Endothelial cell of umbilical vein (primary cell): ENCODE results near the gene MPIG6B. TPM values are rescaled to one million over a fixed set of nuclear protein-coding genes. Genes with fewer than 3 reads are reported as not detected.

ENCODE experiments used
- BruUV-seq: library from RNA; stranded (reverse); fragments of 400-500 nt; replicated peaks from 2 replicates; lab custom pipeline; 2021; lab: Mats Ljungman, UMichigan
- CTCF ChIA-PET: fragments of 300-600, 350-600 bp; sonication (Branson Sonifier 250); formaldehyde crosslinking; loops from one replicate; lab custom pipeline; 2021; ENCODE audit warnings: antibody characterized with exemption, inconsistent platforms; lab: Charles Lee
- POLR2A ChIA-PET: fragments of 300-600, 350-600 bp; sonication (Branson Sonifier 250); formaldehyde crosslinking; loops from one replicate; lab custom pipeline; 2021; ENCODE audit warnings: antibody characterized with exemption, inconsistent platforms; lab: Charles Lee
- DNase-seq: peaks from one replicate; pipeline ENCODE4 v3.0.0-alpha.2; 2011; ENCODE audit warnings: low read depth, low spot score
- FAIRE-seq: peaks from 2 replicates; lab custom pipeline; 2011; peaks lifted over from hg19 to GRCh38; lab: Jason Lieb, UNC
- H2AFZ ChIP-seq: 2 replicates; pipeline ENCODE4 v1.6.0; 2012; ENCODE audit warnings: low read depth, low read length, control low read depth, inconsistent platforms
- H3K27ac ChIP-seq: 2 replicates; pipeline ENCODE4 v1.5.1; 2011; ENCODE audit warnings: low read depth, mild to moderate bottlenecking, control low read depth, low read length, moderate library complexity; ENCODE audit not compliant: insufficient read depth
- H3K27me3 ChIP-seq, 2 experiments: 2 replicates each; pipeline versions ENCODE4 v1.6.0 to v1.6.1; 2011; ENCODE audit warnings: low read length in 2 of 2, mixed read lengths in 1 of 2; ENCODE audit not compliant: control insufficient read depth in 2 of 2, insufficient read depth in 2 of 2
- H3K36me3 ChIP-seq, 2 experiments: 2 replicates in 1 of 2; 3 replicates in 1 of 2; pipeline ENCODE4 v1.5.1; 2011; ENCODE audit warnings: low read length in 2 of 2, mild to moderate bottlenecking in 1 of 2, moderate library complexity in 1 of 2; ENCODE audit not compliant: control insufficient read depth in 2 of 2, insufficient read depth in 2 of 2; ENCODE audit errors: extremely low read depth in 1 of 2
- H3K4me1 ChIP-seq: 3 replicates; pipeline ENCODE4 v1.5.1; 2011; ENCODE audit warnings: mild to moderate bottlenecking, low read length; ENCODE audit not compliant: control insufficient read depth, insufficient read depth; ENCODE audit errors: extremely low read depth
- H3K4me2 ChIP-seq: 2 replicates; pipeline ENCODE4 v1.6.1; 2011; ENCODE audit warnings: low read length, control low read depth, mixed read lengths; ENCODE audit not compliant: insufficient read depth
- H3K4me3 ChIP-seq, 3 experiments: fragments of 200-600 bp in 1 of 3; sonication (generic), shearing (Covaris generic) in 1 of 3; replicated peaks in 1 of 3; 2 replicates each; pipeline ENCODE4 v1.5.1; 2011 to 2016; ENCODE audit warnings: control low read depth in 3 of 3, low read length in 3 of 3, mild to moderate bottlenecking in 2 of 3, inconsistent platforms in 1 of 3, low read depth in 1 of 3, moderate library complexity in 1 of 3; ENCODE audit not compliant: insufficient read depth in 1 of 3
- H3K79me2 ChIP-seq: 2 replicates; pipeline ENCODE4 v1.6.0; 2012; ENCODE audit warnings: low read length, inconsistent platforms; ENCODE audit not compliant: control insufficient read depth, insufficient read depth
- H3K9ac ChIP-seq: replicated peaks from 2 replicates; pipeline ENCODE3; 2011; ENCODE audit warnings: low read length, control low read depth; ENCODE audit not compliant: insufficient read depth; ENCODE audit errors: extremely low read depth
- H3K9me1 ChIP-seq: replicated peaks from 3 replicates; pipeline ENCODE4 v1.6.0; 2011; ENCODE audit warnings: mild to moderate bottlenecking, low read length; ENCODE audit not compliant: control insufficient read depth, insufficient read depth; ENCODE audit errors: extremely low read depth
- H3K9me3 ChIP-seq: replicated peaks from 2 replicates; pipeline ENCODE4 v1.5.1; 2012; ENCODE audit warnings: low read length, inconsistent platforms; ENCODE audit not compliant: control insufficient read depth, insufficient read depth
- H4K20me1 ChIP-seq: replicated peaks from 2 replicates; pipeline ENCODE3; 2011; ENCODE audit warnings: mild to moderate bottlenecking, low read length; ENCODE audit not compliant: control insufficient read depth, insufficient read depth; ENCODE audit errors: extremely low read depth
- CTCF ChIP-seq, 2 donors: IDR thresholded peaks; 1 replicate in 1 of 2; 2 replicates in 1 of 2; pipeline ENCODE4 v1.5.1; 2011; ENCODE audit warnings: low read length in 2 of 2, mild to moderate bottlenecking in 2 of 2, moderate library complexity in 2 of 2, control low read depth in 1 of 2, inconsistent platforms in 1 of 2, low read depth in 1 of 2; ENCODE audit not compliant: insufficient read depth in 1 of 2; ENCODE audit errors: extremely low read depth in 1 of 2
- EZH2 ChIP-seq: IDR thresholded peaks from 2 replicates; pipeline ENCODE4 v1.6.1; 2012; ENCODE audit warnings: borderline replicate concordance, low read depth, mild to moderate bottlenecking, moderate library complexity, low read length, inconsistent platforms; ENCODE audit not compliant: severe bottlenecking
- FOS ChIP-seq: IDR thresholded peaks from 2 replicates; pipeline ENCODE4 v1.6.1; 2011; ENCODE audit warnings: mild to moderate bottlenecking, low read length, moderate library complexity, borderline replicate concordance; ENCODE audit not compliant: insufficient read depth
- GATA2 ChIP-seq: IDR thresholded peaks from 2 replicates; pipeline ENCODE4 v1.7.0; 2011; ENCODE audit warnings: low read depth, mild to moderate bottlenecking, moderate library complexity, mixed read lengths, low read length; ENCODE audit not compliant: insufficient read length, insufficient read depth
- JUN ChIP-seq: IDR thresholded peaks from 2 replicates; pipeline ENCODE4 v1.6.1; 2011; ENCODE audit warnings: borderline replicate concordance, low read depth; ENCODE audit not compliant: insufficient read length, insufficient read depth
- MAX ChIP-seq: IDR thresholded peaks from 2 replicates; pipeline ENCODE4 v1.6.1; 2011; ENCODE audit not compliant: insufficient read depth, insufficient read length
- MYC ChIP-seq: IDR thresholded peaks from one replicate; pipeline ENCODE4 v1.6.1; 2011; ENCODE audit warnings: mild to moderate bottlenecking, low read depth, low read length
- POLR2A ChIP-seq: IDR thresholded peaks from 2 replicates; pipeline ENCODE4 v1.6.1; 2012; ENCODE audit warnings: low read depth, mild to moderate bottlenecking, control low read depth, low read length
- POLR2AphosphoS5 ChIP-seq: IDR thresholded peaks from 2 replicates; pipeline ENCODE4 v1.6.1; 2012; ENCODE audit warnings: low read depth, mild to moderate bottlenecking, control low read depth, low read length, moderate library complexity; ENCODE audit not compliant: insufficient read depth
- dilution Hi-C: fragments of 300-500 bp; cut with MboI; formaldehyde crosslinking; loops from one replicate; pipeline ENCODE4 v1.15.0; 2019; ENCODE audit warnings: low sequenced_read_pairs; ENCODE audit not compliant: extremely low pct_ligation_motif_present
- intact Hi-C: fragments of 100-400 bp; cut with micrococcal nuclease; formaldehyde crosslinking; loops from one replicate; pipeline ENCODE4 v1.10.0; 2022
- polyA plus RNA-seq, 4 experiments: library from polyadenylated mRNA; depleted of rRNA in 3 of 4; stranded (reverse) in 3 of 4; unstranded in 1 of 4; fragments of >200 nt; gene quantifications; 2 replicates each; pipeline versions ENCODE4 v1.2.1 to v1.2.3, GENCODE V29; 2011 to 2012; ENCODE audit warnings: missing spikeins in 1 of 4
- total RNA-seq: library from RNA; stranded (reverse); gene quantifications from 2 replicates; pipeline ENCODE4 v1.2.3, GENCODE V29; 2021

MPIG6B gene
- total and polyA plus RNA-seq, 2 donors (not counting 3 experiments of a cell fraction or from before 2014, with no cell fraction given), result not detected

- CTCF ChIA-PET, result interaction anchor here (1.2 to 6.6 kb wide), 12 partner anchors 20 to 180 kb away, joined by 3 to 71 read pairs (median 10); partner anchors contain the start of genes DDAH2, HSPA1A, HSPA1L and LSM2
- Histone ChIP-seq H3K9me1 (no peaks in the 10 kb centered on the region), H3K27ac (no peak overlapping the region), H3K79me2 (no peaks in the 10 kb centered on the region), H3K9ac (no peak overlapping the region), H3K27me3 (no peaks in the 10 kb centered on the region), H4K20me1 (no peaks in the 10 kb centered on the region), H3K4me1 (peaks cover 2% of the 10 kb centered on the region), H3K4me2 (no peak overlapping the region), H3K4me3 (no peak overlapping the region), H2AFZ (no peak overlapping the region), H3K9me3 (no peaks in the 10 kb centered on the region), H3K36me3 (no peaks in the 10 kb centered on the region)
- dilution Hi-C loops (no loop called here), intact Hi-C loops (loop anchor here (1.0 to 5.0 kb wide), 4 partner anchors 23 to 225 kb away; partner anchors contain the start of genes ATP6V1G2, NELFE, NFKBIL1 and SKIC2)
- no peak for DNase-seq
- FAIRE-seq, result no peak
- BruUV-seq, result no TSS peak
- TF ChIP-seq JUN (no peak), MYC (no peak)
- POLR2A ChIA-PET, result interaction anchor here (0.6 to 0.7 kb wide), 2 partner anchors 15 to 37 kb away, joined by 4 to 6 read pairs; no protein-coding TSS in a partner anchor
Observed at GRCh38 chr6:31771992-31772358, 48.8 kb downstream of the MPIG6B start.

- Histone ChIP-seq H3K36me3 (peaks cover 0 to 14% of the 10 kb centered on the region in 2 experiments), H3K9me3 (no peaks in the 10 kb centered on the region), H3K27me3 (no peaks in the 10 kb centered on the region), H3K27ac (no peak overlapping the region), H3K4me2 (no peak overlapping the region), H3K79me2 (no peaks in the 10 kb centered on the region), H2AFZ (no peak overlapping the region), H3K4me1 (peaks cover 4% of the 10 kb centered on the region), H3K9me1 (no peaks in the 10 kb centered on the region), H4K20me1 (no peaks in the 10 kb centered on the region), H3K9ac (no peak overlapping the region), H3K4me3 (no peak overlapping the region)
- TF ChIP-seq JUN, result no peak
- no peak for TF ChIP-seq EZH2
- TF ChIP-seq FOS, result no peak
- TF ChIP-seq MAX, result no peak
- TF ChIP-seq POLR2AphosphoS5, result no peak
- no peak for TF ChIP-seq MYC
- TF ChIP-seq CTCF (IDR thresholded peaks at IDR 0.05; ENCODE audit: extremely low read depth in 1 of 2, insufficient read depth in 1 of 2, low read depth in 1 of 2, low read length in 2 of 2), result no peak
- TF ChIP-seq GATA2, result no peak
- no peak for TF ChIP-seq POLR2A
- BruUV-seq, result no TSS peak
- FAIRE-seq (no peak), DNase-seq (no peak)
- dilution Hi-C loops, result no loop called here
- ChIA-PET POLR2A (no interaction called here), CTCF (interaction anchor here (1.0 to 6.6 kb wide), 3 partner anchors 9 to 56 kb away, joined by 3 to 71 read pairs (median 61); no protein-coding TSS in a partner anchor)
- intact Hi-C loops, result no loop called here
Observed at GRCh38 chr6:31775184-31775583, 52.0 kb downstream of the MPIG6B start.
